ENCODE data around the gene RNF121.
"Not testable (repeated sequence)": the region's sequence is repeated elsewhere in the genome, so short reads cannot be mapped to it uniquely, and the experiment has no call there.

RNF121 gene

DNA sequence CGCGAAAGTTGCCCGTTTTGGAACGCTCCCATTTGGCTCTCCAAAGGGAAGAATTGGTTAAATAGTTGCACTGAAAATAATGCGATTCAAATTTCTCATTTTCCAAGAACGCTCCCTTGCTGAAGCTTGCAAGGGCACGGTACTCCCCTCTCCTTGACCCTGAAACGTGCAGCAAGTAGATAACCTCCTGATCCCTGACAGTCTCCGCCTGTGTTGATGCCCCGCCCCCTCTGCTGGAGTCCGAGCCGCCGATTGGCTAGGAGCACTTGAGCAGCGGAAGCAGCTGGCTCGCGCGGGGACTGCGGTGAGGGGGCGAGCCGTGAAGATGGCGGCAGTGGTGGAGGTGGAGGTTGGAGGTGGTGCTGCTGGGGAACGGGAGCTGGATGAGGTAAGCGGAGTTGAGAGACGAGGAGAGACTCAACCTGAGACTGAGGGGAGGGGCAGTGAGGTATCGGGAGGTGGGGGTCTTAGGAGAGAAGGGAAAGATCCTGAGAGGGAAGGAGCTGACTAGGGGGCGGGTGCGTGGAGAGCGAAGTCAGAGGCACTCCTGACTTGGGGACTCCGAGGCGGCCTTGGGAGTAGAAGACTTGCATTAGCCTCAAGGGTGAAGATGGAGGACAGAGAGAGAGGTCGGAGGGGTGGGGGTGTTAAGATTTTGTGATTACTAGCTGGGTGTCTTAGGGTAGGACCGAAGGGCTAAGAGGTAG is at the start of gene RNF121:
RNF121 (plus strand) TSS at position 310 of the 707 bp plus-strand sequence; CDS start at position 326, 16 bp downstream.
- DNase-seq (ENCODE audit: low read depth), result peak; percentile 97

DNA sequence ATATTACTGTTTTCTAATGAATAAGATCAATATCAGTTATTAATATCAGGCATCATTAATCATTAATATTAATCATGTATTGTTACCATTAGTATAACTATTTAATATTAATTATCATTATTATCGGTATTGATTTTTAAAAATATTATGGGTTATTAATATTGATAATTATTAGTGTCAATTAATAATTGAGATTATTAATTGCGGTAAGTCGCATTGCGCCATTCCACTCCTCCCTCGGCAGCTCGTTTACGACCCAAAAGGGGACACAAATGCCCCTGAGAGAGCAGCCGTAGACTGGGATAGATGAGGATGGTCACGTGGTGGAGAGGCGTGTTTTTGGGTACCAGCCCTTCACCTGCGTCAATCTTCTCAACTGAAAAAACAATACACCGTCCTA is 43.0 kb upstream of the RNF121 start:
- not testable (repeated sequence) for DNase-seq (ENCODE audit: low read depth)

DNA sequence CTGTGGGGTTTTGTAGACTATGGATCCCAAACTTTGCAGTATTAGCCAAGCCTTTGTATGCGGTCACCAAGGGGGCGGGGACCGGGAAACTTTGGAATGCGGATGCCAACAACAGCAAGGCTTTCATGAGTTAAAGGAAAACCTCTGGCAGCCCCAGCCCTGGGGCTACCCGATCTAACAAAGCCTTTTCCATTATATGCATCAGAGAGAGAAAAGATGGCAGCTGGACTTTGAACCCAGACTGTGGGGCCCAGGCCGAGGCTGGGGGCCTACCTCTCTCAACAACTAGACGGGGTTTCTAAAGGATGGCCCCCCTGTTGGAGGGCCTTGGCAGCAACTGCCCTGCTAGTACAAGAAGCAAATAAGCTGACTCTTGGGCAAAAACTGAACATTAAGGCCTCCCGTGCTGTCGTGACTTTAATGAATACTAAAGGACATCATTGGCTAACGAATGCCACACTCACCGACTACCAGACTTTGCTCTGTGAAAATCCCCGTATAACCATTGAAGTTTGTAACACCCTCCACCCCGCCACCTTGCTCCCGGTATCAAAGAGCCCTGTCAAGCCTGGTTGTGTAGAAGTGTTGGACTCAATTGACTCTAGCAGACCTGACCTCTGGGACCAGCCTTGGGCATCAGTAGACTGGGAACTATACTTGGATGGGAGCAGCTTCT is 40.4 kb upstream of the RNF121 start:
- not testable (repeated sequence) for DNase-seq (ENCODE audit: low read depth)

DNA sequence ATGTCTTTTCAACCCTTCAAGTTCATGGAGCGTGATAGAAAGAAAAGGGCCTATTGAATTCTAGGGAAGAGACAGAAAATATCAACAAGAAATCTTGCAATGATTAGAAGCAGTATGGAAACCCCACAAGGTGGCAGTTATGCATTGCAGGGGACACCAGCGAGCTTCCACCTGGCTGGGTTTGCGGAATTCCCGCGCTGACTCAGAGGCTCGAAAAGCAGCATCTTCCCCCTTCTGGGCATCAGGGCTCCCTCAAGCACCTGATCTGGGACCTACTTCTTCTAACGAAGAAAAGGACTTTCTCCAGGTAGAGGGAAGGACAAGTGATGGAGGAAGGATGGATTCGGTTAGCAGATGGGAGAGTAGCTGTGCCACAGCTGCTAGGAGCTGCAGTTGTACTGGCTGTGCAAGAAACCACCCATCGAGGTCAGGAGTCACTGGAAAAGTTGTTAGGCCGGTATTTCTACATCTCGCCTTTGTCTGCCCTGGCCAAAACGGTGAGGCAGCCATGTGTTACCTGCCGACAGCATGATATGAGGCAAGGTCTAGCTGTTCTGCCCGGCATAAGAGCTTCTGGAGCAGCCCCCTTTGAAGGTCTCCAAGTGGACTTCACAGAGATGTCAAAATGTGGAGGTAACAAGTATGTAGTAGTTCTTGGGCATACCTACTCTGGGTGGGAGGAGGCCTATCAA is 39.5 kb upstream of the RNF121 start:
- DNase-seq (ENCODE audit: low read depth), result not testable (repeated sequence)

DNA sequence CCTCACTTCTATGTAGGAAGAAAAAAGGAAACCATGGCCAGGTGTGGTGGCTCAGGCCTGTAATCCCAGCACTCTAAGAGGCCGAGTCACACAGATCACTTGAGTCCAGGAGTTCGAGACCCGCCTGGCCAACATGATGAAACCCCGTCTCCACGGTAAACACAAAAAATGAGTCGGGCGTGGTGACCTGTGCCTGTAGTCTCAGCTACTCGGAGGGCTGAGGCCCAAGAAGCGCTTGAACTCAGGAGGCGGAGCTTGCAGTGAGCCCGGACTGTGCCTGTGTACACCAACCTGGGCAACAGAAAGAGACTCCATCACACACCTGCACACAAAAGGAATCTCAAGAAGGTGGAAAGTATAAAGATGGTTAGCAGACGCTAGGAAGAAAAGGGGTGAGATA is 32.9 kb upstream of the RNF121 start:
- DNase-seq (ENCODE audit: low read depth), result no peak

DNA sequence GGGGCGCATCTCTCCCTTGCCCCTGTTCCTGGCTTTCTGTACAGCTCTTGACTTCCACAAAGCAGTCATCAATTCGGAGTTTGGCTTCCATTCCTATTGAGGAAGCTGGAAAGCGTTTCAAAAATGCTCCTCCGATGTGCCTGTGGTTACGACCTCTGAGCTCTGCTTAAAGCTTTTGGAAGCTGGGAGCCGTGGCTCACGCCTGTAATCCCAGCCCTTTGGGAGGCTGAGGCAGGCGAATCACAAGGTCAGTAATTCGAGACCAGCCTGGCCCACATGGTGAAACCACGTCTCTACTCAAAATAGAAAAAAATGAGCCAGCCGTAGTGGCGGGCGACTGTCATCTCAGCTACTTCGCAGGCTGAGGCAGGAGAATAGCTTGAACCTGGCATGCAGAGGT is 27.7 kb upstream of the RNF121 start:
- DNase-seq (ENCODE audit: low read depth), result peak; percentile 84

DNA sequence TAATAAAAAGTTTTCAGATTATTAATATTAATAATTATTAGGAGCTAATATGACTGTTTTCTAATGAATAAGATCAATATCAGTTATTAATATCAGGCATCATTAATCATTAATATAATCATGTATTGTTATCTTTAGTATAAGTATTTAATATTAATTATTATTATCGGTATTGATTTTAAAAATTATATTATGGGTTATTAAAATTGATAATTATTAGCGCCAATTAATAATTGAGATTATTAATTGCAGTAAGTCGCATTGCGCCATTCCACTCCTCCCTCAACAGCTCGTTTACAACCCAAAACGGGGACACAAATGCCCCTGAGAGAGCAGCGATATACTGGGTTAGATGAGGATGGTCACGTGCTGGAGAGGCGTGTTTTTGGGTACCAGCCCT is 20.6 kb upstream of the RNF121 start:
- no peak for DNase-seq (ENCODE audit: low read depth)

DNA sequence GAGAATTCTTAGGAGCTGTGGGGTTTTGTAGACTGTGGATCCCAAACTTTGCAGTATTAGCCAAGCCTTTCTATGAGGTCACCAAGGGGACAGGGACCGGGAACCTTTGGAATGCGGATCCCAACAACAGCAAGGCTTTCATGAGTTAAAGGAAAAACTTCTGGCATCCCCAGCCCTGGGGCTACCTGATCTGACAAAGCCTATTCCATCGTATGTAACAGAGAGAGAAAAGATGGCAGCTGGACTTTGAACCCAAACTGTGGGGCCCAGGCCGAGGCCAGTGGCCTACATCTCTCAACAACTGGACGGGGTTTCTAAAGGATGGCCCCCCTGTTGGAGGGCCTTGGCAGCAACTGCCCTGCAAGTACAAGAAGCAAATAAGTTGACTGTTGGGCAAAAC is 18.1 kb upstream of the RNF121 start:
- DNase-seq (ENCODE audit: low read depth), result not testable (repeated sequence)

DNA sequence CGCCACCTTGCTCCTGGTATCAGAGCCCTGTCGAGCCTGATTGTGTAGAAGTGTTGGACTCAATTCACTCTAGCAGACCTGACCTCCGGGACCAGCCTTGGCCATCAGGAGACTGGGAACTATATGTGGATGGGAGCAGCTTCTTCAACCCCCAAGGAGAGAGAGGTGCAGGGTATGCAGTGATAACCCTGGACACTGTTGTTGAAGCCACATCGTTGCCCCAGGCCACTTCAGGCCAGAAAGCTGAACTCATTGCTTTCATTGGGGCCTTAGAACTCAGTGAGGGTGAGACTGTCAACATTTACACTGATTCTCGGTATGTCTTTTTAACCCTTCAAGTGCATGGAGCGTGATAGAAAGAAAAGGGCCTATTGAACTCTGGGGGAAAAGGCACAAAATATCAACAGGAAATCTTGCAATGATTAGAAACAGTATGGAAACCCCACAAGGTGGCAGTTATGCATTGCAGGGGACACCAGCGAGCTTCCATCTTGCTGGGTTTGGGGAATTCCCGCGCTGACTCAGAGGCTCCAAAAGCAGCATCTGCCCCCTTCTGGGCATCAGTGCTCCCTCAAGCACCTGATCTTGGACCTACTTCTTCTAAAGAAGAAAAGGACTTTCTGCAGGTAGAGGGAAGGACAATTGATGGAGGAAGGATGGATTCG is 17.4 kb upstream of the RNF121 start:
- peak; percentile 21 for DNase-seq (ENCODE audit: low read depth)

DNA sequence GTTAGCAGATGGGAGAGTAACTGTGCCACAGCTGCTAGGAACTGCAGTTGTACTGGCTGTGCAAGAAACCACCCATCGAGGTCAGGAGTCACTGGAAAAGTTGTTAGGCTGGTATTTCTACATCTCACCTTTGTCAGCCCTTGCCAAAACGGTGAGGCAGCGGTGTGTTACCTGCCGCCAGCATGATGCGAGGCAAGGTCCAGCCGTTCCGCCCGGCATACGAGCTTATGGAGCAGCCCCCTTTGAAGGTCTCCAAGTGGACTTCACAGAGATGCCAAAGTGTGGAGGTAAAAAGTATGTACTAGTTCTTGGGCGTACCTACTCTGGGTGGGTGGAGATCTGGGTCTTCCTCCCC is 16.9 kb upstream of the RNF121 start:
- DNase-seq (ENCODE audit: low read depth), result not testable (repeated sequence)

DNA sequence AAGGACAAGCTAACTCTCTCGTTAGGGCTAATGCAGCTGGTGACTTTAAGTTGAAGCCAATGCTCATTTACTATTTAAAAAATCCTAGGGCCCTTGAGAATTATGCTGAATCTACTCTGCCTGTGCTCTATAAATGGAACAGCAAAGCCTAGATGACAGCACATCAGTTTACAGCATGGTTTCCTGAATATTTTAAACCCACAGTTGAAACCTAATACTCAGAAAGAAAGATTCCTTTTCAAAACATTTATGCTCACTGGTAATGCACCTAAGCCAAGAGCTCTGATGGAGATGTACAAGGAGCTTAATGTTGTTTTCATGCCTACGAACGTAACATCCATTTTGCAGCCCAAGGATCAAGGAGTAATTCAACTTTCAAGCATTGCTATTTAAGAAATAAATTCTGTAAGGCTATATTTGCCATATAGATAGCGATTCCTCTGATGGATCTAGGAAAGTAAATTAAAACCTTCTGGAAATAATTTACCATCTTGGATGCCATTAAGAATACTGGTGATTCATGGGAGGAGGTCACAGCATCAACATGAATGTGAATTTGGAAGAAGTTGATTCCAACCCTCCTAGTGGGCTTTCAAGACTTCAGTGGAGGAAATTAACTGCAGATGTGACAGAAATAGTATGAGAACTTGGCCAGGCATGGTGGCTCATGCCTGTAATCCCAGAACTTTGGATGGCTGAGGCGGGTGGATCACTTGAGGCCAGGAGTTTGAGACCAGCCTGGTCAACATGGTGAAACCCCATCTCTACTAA is 14.9 kb upstream of the RNF121 start:
- DNase-seq (ENCODE audit: low read depth), result peak; percentile 79

DNA sequence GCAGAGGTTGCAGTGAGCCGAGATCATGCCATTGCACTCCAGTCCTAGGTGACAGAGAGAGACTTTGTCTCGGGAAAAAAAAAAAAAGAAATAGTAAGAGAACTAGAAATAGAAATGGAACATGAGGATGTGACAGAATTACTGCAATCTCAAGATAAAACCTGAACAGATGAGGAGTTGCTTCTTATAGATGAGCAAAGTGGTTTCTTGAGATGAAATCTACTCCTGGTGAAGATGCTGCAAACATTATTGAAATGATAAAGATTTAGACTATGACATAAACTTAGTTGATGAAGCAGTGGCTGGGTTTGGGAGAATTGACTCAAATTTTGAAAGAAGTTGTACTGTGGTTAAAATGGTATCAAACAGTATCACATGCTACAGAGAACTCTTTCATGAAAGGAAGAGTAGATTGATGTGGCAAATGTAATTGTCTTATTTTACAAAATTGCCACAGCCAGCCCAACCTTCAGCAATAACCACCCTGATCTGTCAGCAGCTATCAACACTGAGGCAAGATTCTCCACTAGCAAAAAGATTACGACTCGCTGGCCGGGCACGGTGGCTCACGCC is 14.1 kb upstream of the RNF121 start:
- DNase-seq (ENCODE audit: low read depth), result no peak

DNA sequence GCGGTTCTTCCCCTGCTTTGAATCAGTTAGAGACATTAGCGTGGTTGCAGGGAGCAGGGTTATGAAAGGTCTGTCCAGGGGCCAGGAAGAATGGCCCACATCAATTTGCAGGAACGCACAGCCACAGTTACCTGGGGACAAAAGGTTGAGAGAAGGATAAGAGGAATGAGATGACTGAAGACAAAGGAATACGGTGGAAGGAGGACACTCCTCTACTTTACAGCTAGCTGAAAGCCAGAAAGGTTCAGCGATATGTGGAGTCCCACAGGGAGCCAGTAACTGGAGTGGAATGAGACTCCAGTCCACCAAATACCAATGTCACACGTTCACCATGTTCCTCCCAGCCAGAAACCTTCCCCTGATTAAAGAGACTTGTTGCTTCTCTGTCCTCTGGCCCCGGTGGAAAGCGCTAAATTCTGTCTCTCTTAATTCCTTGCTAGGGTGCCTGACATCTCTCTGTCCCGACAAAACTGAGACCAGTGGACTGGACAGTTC is 11.2 kb upstream of the RNF121 start:
- no peak for DNase-seq (ENCODE audit: low read depth)

DNA sequence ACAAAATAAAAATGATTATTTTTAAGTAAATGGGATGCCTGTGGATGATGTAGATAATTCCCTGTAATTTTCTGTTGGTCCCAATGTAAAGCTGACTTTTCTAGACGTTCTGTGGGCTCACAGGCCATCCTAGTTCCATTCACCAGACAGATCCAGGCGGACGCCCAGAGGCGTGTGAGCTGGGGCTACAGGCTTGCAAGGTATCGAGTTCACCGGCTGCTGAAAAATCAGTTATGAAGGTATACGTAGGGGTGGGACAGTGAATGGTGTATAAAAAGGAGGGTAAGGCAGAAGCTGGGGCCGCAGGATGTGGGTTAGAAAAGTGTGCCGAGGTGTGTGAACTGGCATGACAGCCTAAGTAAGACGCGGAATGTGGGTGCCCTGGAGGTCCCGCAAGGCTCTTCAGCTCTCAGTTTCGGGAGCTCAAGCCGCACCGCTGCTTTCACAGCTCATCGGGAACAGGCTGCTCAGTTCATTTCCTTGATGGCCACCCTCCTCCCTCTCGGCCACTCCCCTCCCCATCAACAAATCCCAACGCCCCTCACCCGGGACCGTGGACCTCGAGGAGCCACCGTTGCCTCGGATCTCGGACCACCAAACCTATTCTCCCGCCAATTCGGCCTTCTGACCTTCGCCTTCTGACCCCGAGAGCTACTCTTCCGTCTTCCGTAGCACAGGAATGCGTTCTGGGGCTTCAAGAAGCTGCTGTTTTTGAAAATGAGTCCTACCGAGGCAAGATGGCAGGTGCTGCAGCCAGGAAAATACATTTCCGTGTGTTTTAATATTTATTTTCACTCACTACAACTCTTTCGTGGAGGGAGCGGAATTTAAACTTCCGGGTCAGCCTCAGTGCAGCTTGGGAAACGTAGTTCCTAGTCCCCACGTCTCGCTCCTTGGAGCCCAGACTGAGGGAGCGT is 768 bp upstream of the RNF121 start, which contains the start of gene XNDC1N:
XNDC1N (minus strand) TSS at position 775 of the 917 bp plus-strand sequence. CDS start 5,241 bp downstream, outside the sequence.
- DNase-seq (ENCODE audit: low read depth), result peak; percentile 92

DNA sequence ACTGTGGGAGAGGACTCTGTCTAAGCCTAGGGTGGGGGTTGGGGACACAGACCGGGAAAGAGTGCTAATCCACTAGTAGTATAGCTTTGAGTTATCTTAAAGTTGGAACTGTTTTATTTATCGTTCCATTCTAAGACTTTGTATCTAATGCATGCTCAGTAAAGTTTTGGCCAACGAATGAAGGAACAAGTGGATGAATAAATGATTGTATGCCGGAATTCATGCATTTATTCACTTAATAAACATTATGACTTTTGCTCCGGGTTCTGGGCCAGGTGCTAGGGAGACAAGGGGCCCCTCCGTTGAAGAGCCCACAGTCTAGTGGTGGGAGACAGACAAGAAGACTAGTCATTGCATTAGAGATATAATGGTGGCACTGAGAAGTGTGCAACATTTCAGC is 645 bp downstream of the RNF121 start:
- no peak for DNase-seq (ENCODE audit: low read depth)

DNA sequence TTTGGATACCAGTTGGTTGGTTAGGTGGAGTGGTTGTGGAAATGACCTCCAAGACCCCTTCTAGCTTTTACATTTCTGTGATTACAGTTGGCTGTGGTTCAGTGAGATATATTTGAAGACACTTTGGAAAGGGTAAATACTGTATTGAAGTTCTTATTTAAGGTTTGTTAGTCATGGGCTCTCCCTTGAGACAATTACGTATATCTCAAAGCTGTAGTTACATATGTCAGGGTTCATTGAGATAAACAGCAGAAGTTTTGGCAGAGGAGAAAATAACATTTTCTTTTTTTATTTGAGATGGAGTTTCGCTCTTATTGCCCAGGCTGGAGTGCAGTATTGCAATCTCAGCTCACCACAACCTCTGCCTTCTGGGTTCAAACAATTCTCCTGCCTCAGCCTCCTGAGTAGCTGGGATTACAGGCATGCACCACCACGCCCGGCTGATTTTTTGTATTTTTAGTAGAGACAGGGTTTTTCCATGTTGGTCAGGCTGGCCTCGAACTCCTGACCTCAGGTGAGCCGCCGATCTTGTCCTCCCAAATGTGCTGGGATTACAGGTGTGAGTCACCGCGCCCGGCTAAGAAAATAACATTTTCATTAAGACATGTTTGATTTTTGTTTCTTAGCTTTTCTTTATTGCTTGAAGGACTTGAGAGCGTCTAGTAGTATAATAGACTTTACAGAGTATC is 1.9 kb downstream of the RNF121 start:
- no peak for DNase-seq (ENCODE audit: low read depth)

DNA sequence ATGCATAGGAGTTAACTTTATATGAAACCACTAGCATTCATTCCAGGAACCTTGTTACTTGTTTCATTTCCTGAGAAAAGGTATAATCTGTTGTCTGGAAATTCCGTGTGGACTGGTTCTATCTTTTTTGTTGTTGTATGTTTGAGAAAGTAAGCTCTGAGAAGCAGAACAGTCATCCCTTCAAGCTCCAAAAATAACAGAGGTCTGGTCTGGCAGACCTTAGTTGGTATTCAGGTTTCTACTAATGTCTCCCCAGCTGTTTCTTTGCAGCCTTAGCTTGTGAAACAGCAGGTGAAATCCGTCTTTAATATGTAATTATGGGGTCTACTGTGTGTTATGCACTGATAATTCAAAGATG is 2.4 kb downstream of the RNF121 start:
- no peak for DNase-seq (ENCODE audit: low read depth)

DNA sequence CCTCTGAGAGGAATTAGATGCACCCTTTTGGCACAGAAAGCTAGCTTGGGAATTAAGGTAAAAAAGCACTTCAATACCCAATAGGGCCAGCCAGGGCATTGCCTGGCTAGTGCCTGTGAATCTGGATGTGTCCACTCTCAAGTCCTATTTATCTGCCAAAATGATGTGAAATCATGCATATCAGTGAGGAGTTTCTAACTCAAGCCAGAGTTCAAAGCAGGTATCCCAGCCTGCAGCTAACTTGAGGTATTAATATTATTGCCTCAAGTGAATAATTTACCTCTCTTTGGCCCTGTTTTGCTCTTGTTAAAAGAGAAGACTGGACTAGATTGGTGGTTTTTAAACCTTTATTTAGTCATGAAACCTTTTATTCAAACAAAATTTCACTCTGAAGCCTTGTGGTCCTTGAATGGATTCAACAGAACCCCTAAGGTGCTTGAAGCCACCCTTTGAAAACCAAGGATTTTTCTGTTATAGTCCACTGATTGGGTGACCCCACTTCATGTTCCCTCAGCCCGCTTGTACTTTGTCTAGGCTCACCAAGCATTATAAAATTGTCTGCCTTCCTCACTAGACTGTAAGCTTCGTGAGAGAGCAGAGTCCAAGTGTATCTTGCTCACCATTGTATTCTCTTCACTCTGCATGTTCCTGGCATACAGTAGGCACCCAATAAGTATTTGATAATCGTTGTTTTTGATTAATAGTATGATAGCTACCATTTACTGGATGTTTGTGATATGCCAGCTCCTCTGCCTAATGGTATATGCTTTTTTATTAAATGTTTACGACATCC is 4.5 kb downstream of the RNF121 start:
- DNase-seq (ENCODE audit: low read depth), result no peak

DNA sequence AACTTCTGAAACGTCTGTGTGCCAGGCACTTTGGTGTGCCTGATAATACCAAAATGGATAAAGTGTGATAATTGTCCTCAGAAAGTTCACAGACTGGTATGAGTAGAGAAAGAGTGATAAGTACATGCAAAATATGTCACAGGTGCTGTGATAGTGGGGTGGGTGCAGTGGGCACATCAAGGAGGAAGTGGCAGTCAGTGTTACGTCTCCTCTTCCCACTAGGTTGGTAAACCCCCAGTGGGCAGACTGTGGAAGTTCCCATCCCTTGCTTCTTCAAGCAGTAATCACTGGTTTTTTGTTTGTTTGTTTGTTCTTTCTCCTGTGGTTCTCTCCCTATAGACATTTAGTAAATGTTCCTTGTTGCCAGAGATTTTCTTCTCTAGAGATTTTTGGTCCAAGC is 5.4 kb downstream of the RNF121 start:
- DNase-seq (ENCODE audit: low read depth), result no peak

All from iris pigment epithelial cell (primary cell).